OCI-LY7 (cell line): ENCODE results near the gene SLC35A3.

ENCODE experiments used
- CTCF ChIP-seq: fragments of 200-600 bp; sonication (generic); conservative IDR thresholded peaks from 2 replicates; pipeline ENCODE4 v1.5.1; 2014; ENCODE audit warnings: mild to moderate bottlenecking, antibody characterized with exemption, low read length, moderate library complexity, mixed read lengths
- EZH2phosphoT487 ChIP-seq: fragments of 200-600 bp; sonication (generic); IDR thresholded peaks from 2 replicates; pipeline ENCODE4 v1.6.1; 2018; ENCODE audit warnings: low read depth, borderline replicate concordance, mild to moderate bottlenecking, mixed run types, antibody characterized with exemption, low read length, moderate library complexity, mixed read lengths

- TF ChIP-seq CTCF = no peak
- no peak for TF ChIP-seq EZH2phosphoT487
These were observed 22.4 kb downstream of the SLC35A3 start for GRCh38 chr1:99992044-99992722.
